PC-9 (cell line): ENCODE data around the gene RALGPS2. TPM values are rescaled to one million over a fixed set of nuclear protein-coding genes. Genes with fewer than 3 reads are reported as not detected.

ENCODE experiments used
- BruUV-seq: library from RNA; stranded (reverse); fragments of 400-500 nt; replicated peaks from 2 replicates; lab custom pipeline; 2021; lab: Mats Ljungman, UMichigan
- CTCF ChIA-PET: fragments of 300-600 bp; sonication (Branson Sonifier 250); formaldehyde crosslinking; loops from one replicate; lab custom pipeline; 2022; ENCODE audit warnings: antibody characterized with exemption; lab: Charles Lee
- POLR2A ChIA-PET: fragments of 300-600 bp; sonication (Branson Sonifier 250); formaldehyde crosslinking; loops from one replicate; lab custom pipeline; 2022; ENCODE audit warnings: antibody characterized with exemption; ENCODE audit not compliant: unreplicated experiment; lab: Charles Lee
- DNase-seq, 2 experiments: peaks; one replicate each; pipeline versions ENCODE4 v3.0.0 to v3.0.0-alpha.2; 2015 to 2022; ENCODE audit warnings: mixed read lengths in 1 of 2
- H2AFZ ChIP-seq: fragments of 200-600 bp; sonication (generic); 2 replicates; pipeline ENCODE4 v1.8.1; 2017; ENCODE audit warnings: antibody characterized with exemption
- H3F3A ChIP-seq: fragments of 200-600 bp; sonication (generic); 2 replicates; pipeline ENCODE4 v1.8.1; 2017; ENCODE audit warnings: antibody characterized with exemption, mild to moderate bottlenecking, low read depth; ENCODE audit not compliant: insufficient read depth
- H3K27ac ChIP-seq: fragments of 200-600 bp; sonication (generic); 2 replicates; pipeline ENCODE4 v1.6.1; 2016; ENCODE audit warnings: mixed run types
- H3K27me3 ChIP-seq: fragments of 200-600 bp; sonication (generic); 2 replicates; pipeline ENCODE4 v1.6.1; 2016; ENCODE audit warnings: low read depth, mixed run types; ENCODE audit not compliant: insufficient read depth
- H3K36me3 ChIP-seq: fragments of 200-600 bp; sonication (generic); 2 replicates; pipeline ENCODE4 v1.6.1; 2016; ENCODE audit warnings: low read depth, mixed run types
- H3K4me1 ChIP-seq: fragments of 200-600 bp; sonication (generic); replicated peaks from 2 replicates; pipeline ENCODE4 v1.6.1; 2016; ENCODE audit warnings: mixed run types; ENCODE audit not compliant: insufficient read depth
- H3K4me2 ChIP-seq: fragments of 200-600 bp; sonication (generic); 2 replicates; pipeline ENCODE4 v1.6.1; 2017; ENCODE audit warnings: mixed run types
- H3K4me3 ChIP-seq: fragments of 200-600 bp; sonication (generic); 2 replicates; pipeline ENCODE4 v1.6.1; 2016; ENCODE audit warnings: mixed run types
- H3K79me2 ChIP-seq: fragments of 200-600 bp; sonication (generic); 2 replicates; pipeline ENCODE4 v1.6.1; 2017; ENCODE audit warnings: low read depth, mixed run types
- H3K9me2 ChIP-seq: fragments of 200-600 bp; sonication (generic); 2 replicates; pipeline ENCODE4 v1.8.1; 2017; ENCODE audit warnings: mild to moderate bottlenecking; ENCODE audit not compliant: insufficient read depth
- H3K9me3 ChIP-seq: fragments of 200-600 bp; sonication (generic); 2 replicates; pipeline ENCODE4 v1.8.1; 2016; ENCODE audit warnings: low read depth; ENCODE audit not compliant: insufficient read depth
- H4K20me1 ChIP-seq: fragments of 200-600 bp; sonication (generic); 2 replicates; pipeline ENCODE4 v1.8.1; 2017; ENCODE audit not compliant: insufficient read depth
- EZH2 ChIP-seq: fragments of 200-600 bp; sonication (generic); IDR thresholded peaks from 2 replicates; pipeline ENCODE4 v1.8.0; 2017; ENCODE audit warnings: antibody characterized with exemption, low read depth
- intact Hi-C: fragments of 100-400 bp; cut with micrococcal nuclease; formaldehyde crosslinking; loops from one replicate; pipeline ENCODE4 v1.10.0; 2022; ENCODE audit not compliant: unreplicated experiment
- total RNA-seq: library from RNA; stranded (reverse); gene quantifications from 2 replicates; pipeline ENCODE4 v1.2.3, GENCODE V29; 2021
- TF ChIP-seq, protein P1 (sequence below): fragments of 200-600 bp; sonication (generic); conservative IDR thresholded peaks from 2 replicates; pipeline ENCODE4 v1.6.1; 2017; ENCODE audit warnings: mixed run types, antibody characterized with exemption, mild to moderate bottlenecking, moderate library complexity

Gene RALGPS2
- total RNA-seq, 1 experiment from 2014 or later: 62.4 TPM

DNA sequence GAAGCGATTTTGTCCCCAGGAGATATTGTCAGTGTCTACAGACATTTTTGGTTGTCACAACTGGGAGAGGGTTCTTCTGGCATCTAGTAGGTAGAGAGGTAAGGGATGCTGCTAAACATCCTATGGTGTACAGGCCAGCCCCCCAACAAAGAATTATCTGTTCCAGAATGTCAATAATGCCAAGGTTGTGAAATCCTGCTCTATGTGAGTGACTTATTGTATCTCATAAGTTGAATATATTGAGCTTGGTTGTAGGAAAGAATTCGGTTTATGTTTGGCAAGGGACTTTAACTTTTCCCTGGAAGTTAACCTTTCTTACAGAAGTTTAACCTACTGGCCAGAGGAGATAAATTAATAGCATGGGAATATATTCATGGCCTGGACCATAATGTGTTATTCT is 198.5 kb downstream of the RALGPS2 start:
- Histone ChIP-seq H3K27ac (no peak overlapping the region), H3K4me1 (no peaks in the 10 kb centered on the region), H3K9me2 (no peaks in the 10 kb centered on the region), H3K4me3 (no peak overlapping the region), H3K79me2 (no peaks in the 10 kb centered on the region), H3K36me3 (no peaks in the 10 kb centered on the region), H3K27me3 (no peaks in the 10 kb centered on the region), H3K9me3 (0 out of 2 replicates have a peak, but pooled peaks cover 6% of the 10 kb centered on the region), H3F3A (no peaks in the 10 kb centered on the region; the same call in 1 of the 2 replicates), H2AFZ (no peak overlapping the region), H3K4me2 (no peak overlapping the region), H4K20me1 (no peaks in the 10 kb centered on the region)
- BruUV-seq: no TSS peak
- POLR2A ChIA-PET: interaction anchor here (0.6 kb wide), 1 partner anchor 15 kb away, joined by 3 read pairs; no protein-coding TSS in a partner anchor
- no peak for DNase-seq
- CTCF ChIA-PET: no interaction called here
- intact Hi-C loops: no loop called here
- TF ChIP-seq, protein P1, sequence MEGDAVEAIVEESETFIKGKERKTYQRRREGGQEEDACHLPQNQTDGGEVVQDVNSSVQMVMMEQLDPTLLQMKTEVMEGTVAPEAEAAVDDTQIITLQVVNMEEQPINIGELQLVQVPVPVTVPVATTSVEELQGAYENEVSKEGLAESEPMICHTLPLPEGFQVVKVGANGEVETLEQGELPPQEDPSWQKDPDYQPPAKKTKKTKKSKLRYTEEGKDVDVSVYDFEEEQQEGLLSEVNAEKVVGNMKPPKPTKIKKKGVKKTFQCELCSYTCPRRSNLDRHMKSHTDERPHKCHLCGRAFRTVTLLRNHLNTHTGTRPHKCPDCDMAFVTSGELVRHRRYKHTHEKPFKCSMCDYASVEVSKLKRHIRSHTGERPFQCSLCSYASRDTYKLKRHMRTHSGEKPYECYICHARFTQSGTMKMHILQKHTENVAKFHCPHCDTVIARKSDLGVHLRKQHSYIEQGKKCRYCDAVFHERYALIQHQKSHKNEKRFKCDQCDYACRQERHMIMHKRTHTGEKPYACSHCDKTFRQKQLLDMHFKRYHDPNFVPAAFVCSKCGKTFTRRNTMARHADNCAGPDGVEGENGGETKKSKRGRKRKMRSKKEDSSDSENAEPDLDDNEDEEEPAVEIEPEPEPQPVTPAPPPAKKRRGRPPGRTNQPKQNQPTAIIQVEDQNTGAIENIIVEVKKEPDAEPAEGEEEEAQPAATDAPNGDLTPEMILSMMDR: no peak
- TF ChIP-seq EZH2: no peak

DNA sequence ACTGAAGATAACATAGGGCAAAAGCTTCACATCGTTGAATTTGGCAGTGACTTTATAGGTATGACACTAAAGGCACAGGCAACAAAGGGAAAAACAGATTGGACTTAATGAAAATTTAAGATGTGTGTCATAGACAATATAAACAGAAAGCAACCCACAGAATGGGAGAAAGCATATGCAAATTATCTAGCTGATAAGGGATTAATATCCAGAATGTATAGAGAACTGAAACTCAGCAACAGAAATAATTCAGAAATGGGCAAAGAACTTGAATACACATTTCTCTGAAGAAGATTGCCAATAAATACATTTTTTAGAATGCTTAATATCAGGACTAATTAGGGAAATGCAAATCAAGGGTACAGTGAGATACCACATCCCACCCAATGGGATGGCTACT is 201.0 kb downstream of the RALGPS2 start:
- Histone ChIP-seq H2AFZ (no peak overlapping the region), H3K4me3 (no peak overlapping the region), H3K9me3 (0 out of 2 replicates have a peak, but pooled peaks cover 6% of the 10 kb centered on the region), H3K79me2 (no peaks in the 10 kb centered on the region), H3K27me3 (no peaks in the 10 kb centered on the region), H4K20me1 (no peaks in the 10 kb centered on the region), H3K9me2 (no peaks in the 10 kb centered on the region), H3K27ac (no peak overlapping the region), H3K36me3 (no peaks in the 10 kb centered on the region), H3K4me2 (no peak overlapping the region), H3F3A (no peaks in the 10 kb centered on the region; the same call in 1 of the 2 replicates), H3K4me1 (no peaks in the 10 kb centered on the region)
- ChIA-PET POLR2A (interaction anchor here (0.7 kb wide), 1 partner anchor 638 kb away, joined by 5 read pairs; no protein-coding TSS in a partner anchor), CTCF (no interaction called here)
- DNase-seq: no peak
- TF ChIP-seq, protein P1: no peak
- no peak for TF ChIP-seq EZH2
- no TSS peak for BruUV-seq
- intact Hi-C loops: no loop called here

DNA sequence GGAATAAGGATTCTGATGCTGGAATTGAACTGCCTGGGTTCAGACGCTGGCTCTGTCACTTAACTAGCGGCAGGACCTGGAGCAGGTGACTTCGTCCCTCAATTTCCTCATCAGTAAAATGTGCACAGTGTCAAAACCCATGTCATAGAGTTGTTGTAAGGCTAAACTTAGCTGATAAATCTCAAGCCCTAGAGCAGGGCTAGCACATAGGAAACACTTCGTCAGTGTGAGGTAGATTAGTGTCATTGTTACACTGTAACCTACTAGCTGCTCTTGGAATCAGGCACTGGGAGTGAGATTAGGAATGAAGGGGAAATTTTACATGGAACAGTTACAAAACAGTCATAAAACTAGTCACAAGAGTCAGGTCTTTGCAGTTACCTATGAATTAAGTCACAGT is 202.0 kb downstream of the RALGPS2 start:
- ChIA-PET CTCF (no interaction called here), POLR2A (no interaction called here)
- H3F3A ChIP-seq: no peaks in the 10 kb centered on the region; the same call in 1 of the 2 replicates
- H3K9me3 ChIP-seq: 0 out of 2 replicates have a peak, but pooled peaks cover 6% of the 10 kb centered on the region
- H3K9me2 ChIP-seq: no peaks in the 10 kb centered on the region
- DNase-seq: no peak
- H2AFZ ChIP-seq: no peak overlapping the region
- TF ChIP-seq EZH2: no peak
- TF ChIP-seq, protein P1: no peak
- no peaks in the 10 kb centered on the region for H4K20me1 ChIP-seq
- intact Hi-C loops: no loop called here
- H3K27me3 ChIP-seq: no peaks in the 10 kb centered on the region
- no TSS peak for BruUV-seq
- no peaks in the 10 kb centered on the region for H3K36me3 ChIP-seq
- no peak overlapping the region for H3K4me3 ChIP-seq
- H3K79me2 ChIP-seq: no peaks in the 10 kb centered on the region
- H3K27ac ChIP-seq: no peak overlapping the region
- H3K4me1 ChIP-seq: no peaks in the 10 kb centered on the region
- no peak overlapping the region for H3K4me2 ChIP-seq
